ENCODE results near the gene JHY.

- no peak for TF ChIP-seq SUZ12 (IDR thresholded peaks at IDR 0.05; ENCODE audit: extremely low read depth, insufficient read depth, insufficient read length)
- no peak for TF ChIP-seq ZNF274 (IDR thresholded peaks at IDR 0.05; ENCODE audit: low read depth, low read length)
- no peak for TF ChIP-seq YY1 (IDR thresholded peaks at IDR 0.05; ENCODE audit: insufficient read depth, insufficient read length)
Measured at GRCh38 chr11:122954455-122954854, 71.9 kb downstream of the JHY start.
